Cardiac fibroblast (primary cell): ENCODE measurements around the gene DOP1B.
"Not testable (repeated sequence)": the region's sequence is repeated elsewhere in the genome, so short reads cannot be mapped to it uniquely, and the experiment has no call there.

Experiments
- DNase-seq, 2 donors: peaks; one replicate each; pipeline versions ENCODE4 v3.0.0 to v3.0.0-alpha.2; 2010; ENCODE audit warnings: low read depth in 2 of 2
- H3K4me3 ChIP-seq, 2 donors: replicated peaks in 1 of 2; 1 replicate in 1 of 2; 2 replicates in 1 of 2; pipeline ENCODE4 v1.5.1; 2011; ENCODE audit warnings: low read depth in 2 of 2, low read length in 2 of 2, mild to moderate bottlenecking in 2 of 2, moderate library complexity in 1 of 2
- TF ChIP-seq, protein P1 (sequence below): IDR thresholded peaks from one replicate; pipeline ENCODE4 v1.5.1; 2011; ENCODE audit warnings: low read depth, mild to moderate bottlenecking, low read length, inconsistent platforms

The DOP1B gene

DNA sequence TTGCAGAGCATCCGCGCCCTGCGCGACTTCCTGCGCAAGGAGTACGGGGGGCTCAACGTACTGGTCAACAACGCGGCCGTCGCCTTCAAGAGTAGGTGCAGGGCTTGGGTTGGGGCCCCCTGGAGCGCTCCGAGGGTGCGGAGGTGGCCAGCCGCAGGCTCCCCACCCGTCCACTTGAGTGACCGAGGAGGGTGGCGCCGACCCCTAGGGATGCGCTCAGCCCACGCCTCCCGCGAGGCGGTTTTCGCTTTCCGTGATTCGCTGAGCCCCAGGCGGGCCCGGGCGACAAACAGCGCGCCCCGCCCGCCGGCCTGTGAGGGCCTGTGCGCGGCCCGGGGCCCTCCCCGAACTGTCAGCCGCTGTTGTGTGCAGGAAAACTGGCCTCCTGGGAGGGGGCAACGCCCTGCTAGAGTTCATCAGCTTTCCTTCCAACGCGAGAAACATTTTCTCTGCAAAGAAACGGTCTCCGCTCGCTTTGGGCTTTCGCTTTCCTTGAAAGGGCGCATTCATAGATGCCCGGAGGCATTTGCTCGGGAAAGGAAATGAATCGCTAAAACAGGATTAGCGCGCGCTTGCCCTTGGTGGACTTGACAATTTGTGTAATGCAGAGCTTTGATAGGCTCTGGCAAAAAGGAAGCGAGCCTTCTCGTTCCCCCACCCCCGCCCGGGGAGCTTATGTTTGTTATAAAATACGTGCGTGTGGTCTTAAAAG lies 21.1 kb upstream of the DOP1B start:
- TF ChIP-seq, protein P1, sequence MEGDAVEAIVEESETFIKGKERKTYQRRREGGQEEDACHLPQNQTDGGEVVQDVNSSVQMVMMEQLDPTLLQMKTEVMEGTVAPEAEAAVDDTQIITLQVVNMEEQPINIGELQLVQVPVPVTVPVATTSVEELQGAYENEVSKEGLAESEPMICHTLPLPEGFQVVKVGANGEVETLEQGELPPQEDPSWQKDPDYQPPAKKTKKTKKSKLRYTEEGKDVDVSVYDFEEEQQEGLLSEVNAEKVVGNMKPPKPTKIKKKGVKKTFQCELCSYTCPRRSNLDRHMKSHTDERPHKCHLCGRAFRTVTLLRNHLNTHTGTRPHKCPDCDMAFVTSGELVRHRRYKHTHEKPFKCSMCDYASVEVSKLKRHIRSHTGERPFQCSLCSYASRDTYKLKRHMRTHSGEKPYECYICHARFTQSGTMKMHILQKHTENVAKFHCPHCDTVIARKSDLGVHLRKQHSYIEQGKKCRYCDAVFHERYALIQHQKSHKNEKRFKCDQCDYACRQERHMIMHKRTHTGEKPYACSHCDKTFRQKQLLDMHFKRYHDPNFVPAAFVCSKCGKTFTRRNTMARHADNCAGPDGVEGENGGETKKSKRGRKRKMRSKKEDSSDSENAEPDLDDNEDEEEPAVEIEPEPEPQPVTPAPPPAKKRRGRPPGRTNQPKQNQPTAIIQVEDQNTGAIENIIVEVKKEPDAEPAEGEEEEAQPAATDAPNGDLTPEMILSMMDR: no peak
- H3K4me3 ChIP-seq: peak overlapping the region; percentile 76 to 80
- DNase-seq: peak; percentile 79 to 81

DNA sequence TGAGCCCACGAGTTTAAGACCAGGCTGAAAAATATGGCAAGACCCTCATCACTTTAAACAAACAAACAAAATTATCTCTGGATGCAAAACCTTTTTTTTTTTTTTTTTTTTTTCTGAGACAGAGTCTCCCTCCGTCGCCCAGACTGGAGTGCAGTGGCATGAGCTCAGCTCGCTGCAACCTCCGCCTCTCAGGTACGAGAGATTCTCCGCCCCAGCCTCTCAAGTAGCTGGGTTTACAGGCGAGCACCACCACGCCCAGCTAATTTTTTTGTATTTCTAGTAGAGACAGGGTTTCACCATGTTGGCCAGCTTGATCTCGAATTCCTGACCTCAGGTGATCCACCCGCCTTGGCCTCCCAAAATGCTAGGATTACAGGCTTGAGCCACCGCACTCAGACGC lies 16.8 kb upstream of the DOP1B start:
- H3K4me3 ChIP-seq, DNase-seq: not testable (repeated sequence)

DNA sequence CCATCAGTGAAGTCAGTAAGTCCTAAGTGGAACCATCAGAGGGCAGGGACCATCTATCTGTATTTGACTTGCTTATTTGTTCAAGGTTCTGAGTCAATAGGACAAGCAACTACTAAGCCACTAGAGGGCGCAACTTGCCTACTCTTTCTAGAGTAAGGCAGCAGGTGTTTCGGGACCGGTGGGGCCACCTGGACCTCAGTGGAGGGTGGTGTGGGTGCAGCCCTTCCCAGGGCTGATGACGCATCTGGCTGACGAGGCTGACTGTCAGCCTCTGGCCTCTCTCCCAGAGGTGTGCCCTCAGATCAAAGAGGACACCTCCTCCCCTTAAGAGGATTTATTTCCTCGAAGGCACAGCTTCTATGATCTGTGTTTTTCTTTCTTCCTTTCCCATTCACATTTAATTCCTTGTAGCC lies 15.1 kb upstream of the DOP1B start:
- TF ChIP-seq, protein P1: peak; percentile 76
- H3K4me3 ChIP-seq: no peak overlapping the region
- peak; percentile 84 to 89 for DNase-seq

DNA sequence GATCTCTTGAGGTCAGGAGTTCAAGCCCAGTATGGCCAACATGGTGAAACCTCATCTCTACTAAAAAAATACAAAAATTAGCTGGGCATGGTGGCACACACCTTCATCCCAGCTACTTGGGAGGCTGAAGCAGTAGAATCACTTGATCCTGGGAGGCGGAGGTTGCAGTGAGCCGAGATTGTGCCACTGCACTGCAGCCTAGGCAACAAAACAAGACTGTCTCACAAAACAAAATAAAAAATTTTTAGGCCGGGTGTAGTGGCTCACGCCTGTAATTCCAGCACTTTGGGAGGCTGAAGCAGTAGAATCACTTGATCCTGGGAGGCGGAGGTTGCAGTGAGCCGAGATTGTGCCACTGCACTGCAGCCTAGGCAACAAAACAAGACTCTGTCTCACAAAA lies 12.4 kb upstream of the DOP1B start:
- H3K4me3 ChIP-seq, DNase-seq: not testable (repeated sequence)

DNA sequence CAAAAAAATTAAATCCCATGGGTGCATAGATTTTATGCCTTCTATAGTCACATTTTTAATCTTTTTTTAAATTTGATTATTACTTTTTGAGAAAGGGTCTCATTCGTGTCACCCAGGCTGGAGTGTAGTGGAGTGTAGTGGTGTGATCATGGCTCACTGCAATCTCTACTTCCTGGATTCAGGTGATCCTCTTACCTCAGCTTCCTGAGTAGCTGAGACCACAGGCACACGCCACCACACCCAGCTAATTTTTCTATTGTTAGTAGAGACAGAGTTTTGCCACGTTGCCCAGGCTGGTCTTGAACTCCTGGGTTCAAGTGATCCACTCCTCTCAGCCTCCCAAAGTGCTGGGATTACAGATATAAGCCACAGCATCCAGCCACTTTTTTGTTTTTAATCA lies 11.4 kb upstream of the DOP1B start:
- H3K4me3 ChIP-seq: no peak overlapping the region
- TF ChIP-seq, protein P1: no peak
- DNase-seq: no peak

DNA sequence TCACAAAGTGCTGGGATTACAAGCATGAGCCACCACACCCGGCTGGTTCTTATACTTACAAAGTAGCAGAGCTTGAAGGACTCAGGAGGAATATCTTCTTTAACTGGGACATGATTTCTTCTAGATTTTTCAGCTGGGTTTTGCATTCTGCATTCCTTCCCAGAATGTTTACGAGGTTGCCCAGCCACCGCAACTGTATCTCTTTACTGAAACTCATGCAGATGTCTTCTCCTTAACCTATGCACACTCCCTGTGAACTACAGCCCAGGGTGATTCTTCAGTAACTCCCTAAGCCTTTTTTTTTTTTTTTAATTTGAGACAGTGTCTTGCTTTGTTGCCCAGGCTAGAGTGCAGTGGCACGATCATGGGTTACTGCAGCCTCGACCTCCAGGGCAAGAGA lies 8.7 kb upstream of the DOP1B start:
- H3K4me3 ChIP-seq: no peak overlapping the region
- DNase-seq: no peak
- TF ChIP-seq, protein P1: no peak

DNA sequence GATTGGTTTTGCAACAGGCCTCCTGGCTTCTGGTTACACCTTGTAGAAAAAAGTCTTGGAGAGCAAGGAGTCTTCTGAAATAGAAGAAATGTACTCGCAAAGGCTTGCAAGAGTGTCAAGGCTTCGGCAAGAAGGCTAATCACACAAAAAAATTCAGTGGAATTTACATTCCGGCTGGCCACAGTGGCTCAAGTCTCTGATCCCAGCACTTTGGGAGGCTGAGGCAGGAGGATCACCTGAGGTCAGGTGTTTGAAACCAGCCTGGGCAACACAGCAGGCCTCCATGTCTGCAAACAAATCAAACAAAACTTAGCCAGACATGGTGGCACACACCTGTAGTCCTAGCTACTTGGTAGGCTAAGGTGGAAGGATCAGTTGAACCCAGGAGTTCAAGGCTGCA lies 7.7 kb upstream of the DOP1B start:
- no peak overlapping the region for H3K4me3 ChIP-seq
- no peak for DNase-seq
- TF ChIP-seq, protein P1: no peak
